Thyroid gland (tissue), 4 donors: ENCODE measurements around the gene ODAD4.
"Not testable (repeated sequence)": the region's sequence is repeated elsewhere in the genome, so short reads cannot be mapped to it uniquely, and the experiment has no call there.

Experiments
- CTCF ChIP-seq, 6 experiments: fragments of 200-600 bp in 3 of 6; fragments of 450-650 bp in 3 of 6; sonication (generic) in 3 of 6; IDR thresholded peaks; one replicate each; pipeline ENCODE4 v1.5.1; 2016 to 2019; ENCODE audit warnings: antibody characterized with exemption in 6 of 6, mild to moderate bottlenecking in 2 of 6, inconsistent platforms in 1 of 6, moderate library complexity in 1 of 6
- POLR2A ChIP-seq, 2 donors: fragments of 450-650 bp; IDR thresholded peaks; one replicate each; pipeline ENCODE4 v1.6.1; 2017; ENCODE audit warnings: antibody characterized with exemption in 2 of 2, mild to moderate bottlenecking in 2 of 2, moderate library complexity in 1 of 2

GRCh38 chr17:41931715-41932114, 1.3 kb downstream of the ODAD4 start:
- TF ChIP-seq CTCF, POLR2A (IDR thresholded peaks at IDR 0.05): not testable (repeated sequence)
